ENCODE results near the gene SCO2. TPM values are rescaled to one million over a fixed set of nuclear protein-coding genes. Genes with fewer than 3 reads are reported as not detected.

The SCO2 gene
- total and polyA plus RNA-seq, 2 of the 13 experiments (the other 11 are each of a cell fraction or from before 2014, with no cell fraction given), result 0.32 to 3.7 TPM

- DNase-seq (ENCODE audit: low spot score) (no peak), ATAC-seq (no peak), FAIRE-seq (no peak)
- Histone ChIP-seq H3K9me3 (ENCODE audit: low read length) (no peaks in the 10 kb centered on the region), H3K27me3 (ENCODE audit: control insufficient read depth in 1 of 2, insufficient read depth in 2 of 2, low read length in 2 of 2) (peaks cover 0 to 4% of the 10 kb centered on the region in 2 experiments; a peak in 1 of 5 replicates), H3K27ac (ENCODE audit: extremely low read length, insufficient read depth, low read length) (no peak overlapping the region), H3K4me1 (ENCODE audit: insufficient read depth, low read length) (peaks cover 66% of the 10 kb centered on the region), H3K9ac (ENCODE audit: insufficient read depth, low read depth, low read length) (no peak overlapping the region), H2AFZ (ENCODE audit: low read length) (no peak overlapping the region), H3K36me3 (replicated peaks in 1 of 2; ENCODE audit: control insufficient read depth in 1 of 2, insufficient read depth in 2 of 2, low read length in 2 of 2) (no peaks in the 10 kb centered on the region), H3K79me2 (ENCODE audit: insufficient read depth, low read length) (no peaks in the 10 kb centered on the region), H3K4me3 (replicated peaks in 1 of 3; ENCODE audit: insufficient read depth in 1 of 3, low read depth in 2 of 3, low read length in 3 of 3) (no peak overlapping the region), H3K4me2 (ENCODE audit: low read depth, low read length) (no peak overlapping the region), H4K20me1 (ENCODE audit: insufficient read depth, low read length) (no peaks in the 10 kb centered on the region; the same call in 1 of the 2 replicates)
- intact Hi-C loops (cut with micrococcal nuclease; ENCODE audit: unreplicated experiment) (no loop called here), in situ Hi-C loops (cut with HindIII; ENCODE audit: extremely low pct_ligation_motif_present, low pct_unique_long_range_greater_than_20kb) (no loop called here)
- CTCF ChIA-PET (ENCODE audit: low intra/inter-chr PET ratio, low total read pairs), result no interaction called here
- BruUV-seq (replicated peaks), result no TSS peak
- TF ChIP-seq RBFOX2 (IDR thresholded peaks at IDR 0.05; ENCODE audit: low read depth, low read length) (0 out of 2 replicates have a peak, but pooled peaks have one; percentile 8), ZC3H13 (CRISPR knock-in tag; IDR thresholded peaks at IDR 0.05) (no peak)
- POLR2A ChIA-PET, result interaction anchor here (1.2 kb wide), 1 partner anchor 10 kb away, joined by 3 read pairs; no protein-coding TSS in a partner anchor
- 100% methylated on average over 7 of the region's 8 CpGs for WGBS (ENCODE audit: low lambda C conversion rate)
Measured at GRCh38 chr22:50483556-50483955, 41.8 kb downstream of the SCO2 start.

- BruUV-seq (replicated peaks), result no TSS peak
- no peak for FAIRE-seq
- TF ChIP-seq MTF2 (CRISPR knock-in tag; IDR thresholded peaks at IDR 0.05; ENCODE audit: borderline replicate concordance) (no peak), PRDM10 (CRISPR knock-in tag; IDR thresholded peaks at IDR 0.05; ENCODE audit: low read depth) (no peak), ZBTB37 (CRISPR knock-in tag; IDR thresholded peaks at IDR 0.05) (no peak), SRSF1 (optimal IDR thresholded peaks at IDR 0.05; ENCODE audit: low read depth, low read length) (no peak), ZNF740 (CRISPR knock-in tag; IDR thresholded peaks at IDR 0.05) (no peak), ESRRA (CRISPR knock-in tag; IDR thresholded peaks at IDR 0.05; ENCODE audit: low read depth) (no peak), PTBP1 (IDR thresholded peaks at IDR 0.05; ENCODE audit: low read depth, low read length, poor library complexity, severe bottlenecking) (no peak), PATZ1 (CRISPR knock-in tag; IDR thresholded peaks at IDR 0.05) (no peak)
Measured at GRCh38 chr22:50483106-50483505, 42.3 kb downstream of the SCO2 start.

More at GRCh38 chr22:50483106-50483505, 42.3 kb downstream of the SCO2 start:
- in situ Hi-C loops (cut with HindIII; ENCODE audit: extremely low pct_ligation_motif_present, low pct_unique_long_range_greater_than_20kb), result no loop called here
- Histone ChIP-seq H3K9me3 (ENCODE audit: low read length) (no peaks in the 10 kb centered on the region), H3K4me2 (ENCODE audit: low read depth, low read length) (peak overlapping the region; percentile 77; the same call in 1 of the 2 replicates), H3K27me3 (ENCODE audit: control insufficient read depth in 1 of 2, insufficient read depth in 2 of 2, low read length in 2 of 2) (peaks cover 0 to 4% of the 10 kb centered on the region in 2 experiments; a peak in 1 of 5 replicates), H3K79me2 (ENCODE audit: insufficient read depth, low read length) (no peaks in the 10 kb centered on the region), H4K20me1 (ENCODE audit: insufficient read depth, low read length) (no peaks in the 10 kb centered on the region; the same call in 1 of the 2 replicates), H3K36me3 (replicated peaks in 1 of 2; ENCODE audit: control insufficient read depth in 1 of 2, insufficient read depth in 2 of 2, low read length in 2 of 2) (no peaks in the 10 kb centered on the region), H3K9ac (ENCODE audit: insufficient read depth, low read depth, low read length) (no peak overlapping the region), H3K4me3 (replicated peaks in 1 of 3; ENCODE audit: insufficient read depth in 1 of 3, low read depth in 2 of 3, low read length in 3 of 3) (peak overlapping the region in 1 of 3 experiments; percentile 75; a peak in 1 of 6 replicates), H2AFZ (ENCODE audit: low read length) (no peak overlapping the region), H3K27ac (ENCODE audit: extremely low read length, insufficient read depth, low read length) (no peak overlapping the region), H3K4me1 (ENCODE audit: insufficient read depth, low read length) (peaks cover 66% of the 10 kb centered on the region)
- DNase-seq (ENCODE audit: low spot score) (no peak), ATAC-seq (no peak)
- WGBS (ENCODE audit: low lambda C conversion rate), result 98% methylated on average over 8 of the region's 10 CpGs
- CTCF ChIA-PET (ENCODE audit: low intra/inter-chr PET ratio, low total read pairs), result no interaction called here
- POLR2A ChIA-PET, result interaction anchor here (2.1 kb wide), 1 partner anchor 43 kb away, joined by 5 read pairs; the partner anchor contains the start of gene SCO2
- intact Hi-C loops (cut with micrococcal nuclease; ENCODE audit: unreplicated experiment), result no loop called here

All from HepG2 (cell line).